ENCODE measurements around the gene KSR2. TPM values are rescaled to one million over a fixed set of nuclear protein-coding genes. Genes with fewer than 3 reads are reported as not detected.

Gene KSR2
- total RNA-seq, 2 experiments from 2014 or later, result 0.03 to 0.15 TPM

DNA sequence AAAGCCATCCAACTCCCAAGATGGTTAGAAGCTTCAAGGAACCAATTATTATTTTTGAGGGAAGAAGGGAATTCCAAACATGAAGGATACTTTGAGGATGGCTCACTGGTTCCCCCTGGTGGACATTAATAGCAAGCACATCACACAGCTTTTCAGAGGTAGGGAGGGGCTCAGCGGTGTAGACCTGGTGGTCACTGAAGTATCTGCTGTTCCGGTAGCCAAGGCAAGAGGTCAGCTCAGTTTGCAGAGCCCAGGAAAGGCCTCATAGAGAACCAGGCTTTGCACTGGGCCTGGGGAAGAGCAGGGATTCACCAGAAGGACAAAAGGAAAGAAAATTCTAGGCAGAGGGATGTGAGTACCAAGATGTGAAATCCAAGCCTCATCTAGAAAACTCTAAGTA is 118.7 kb downstream of the KSR2 start:
- no peak overlapping the region for H3K27ac ChIP-seq (ENCODE audit: low read depth, low read length, poor library complexity, severe bottlenecking)
- no peak overlapping the region for H3K4me3 ChIP-seq (ENCODE audit: low read depth, low read length, poor library complexity, severe bottlenecking)
- H4K20me1 ChIP-seq (ENCODE audit: insufficient read depth, low read length), result no peaks in the 10 kb centered on the region
- no peaks in the 10 kb centered on the region for H3K36me3 ChIP-seq (ENCODE audit: insufficient read depth, low read length)
- POLR2A ChIA-PET, result no interaction called here
- H3K9me2 ChIP-seq (ENCODE audit: insufficient read depth, low read length), result no peaks in the 10 kb centered on the region
- no peaks in the 10 kb centered on the region for H3K9me3 ChIP-seq (ENCODE audit: low read length)
- no TSS peak for BruUV-seq (replicated peaks)
- intact Hi-C loops (cut with micrococcal nuclease; ENCODE audit: unreplicated experiment), result no loop called here
- H3K4me1 ChIP-seq (ENCODE audit: insufficient read depth, low read length, poor library complexity, severe bottlenecking), result no peaks in the 10 kb centered on the region
- TF ChIP-seq, protein P1, sequence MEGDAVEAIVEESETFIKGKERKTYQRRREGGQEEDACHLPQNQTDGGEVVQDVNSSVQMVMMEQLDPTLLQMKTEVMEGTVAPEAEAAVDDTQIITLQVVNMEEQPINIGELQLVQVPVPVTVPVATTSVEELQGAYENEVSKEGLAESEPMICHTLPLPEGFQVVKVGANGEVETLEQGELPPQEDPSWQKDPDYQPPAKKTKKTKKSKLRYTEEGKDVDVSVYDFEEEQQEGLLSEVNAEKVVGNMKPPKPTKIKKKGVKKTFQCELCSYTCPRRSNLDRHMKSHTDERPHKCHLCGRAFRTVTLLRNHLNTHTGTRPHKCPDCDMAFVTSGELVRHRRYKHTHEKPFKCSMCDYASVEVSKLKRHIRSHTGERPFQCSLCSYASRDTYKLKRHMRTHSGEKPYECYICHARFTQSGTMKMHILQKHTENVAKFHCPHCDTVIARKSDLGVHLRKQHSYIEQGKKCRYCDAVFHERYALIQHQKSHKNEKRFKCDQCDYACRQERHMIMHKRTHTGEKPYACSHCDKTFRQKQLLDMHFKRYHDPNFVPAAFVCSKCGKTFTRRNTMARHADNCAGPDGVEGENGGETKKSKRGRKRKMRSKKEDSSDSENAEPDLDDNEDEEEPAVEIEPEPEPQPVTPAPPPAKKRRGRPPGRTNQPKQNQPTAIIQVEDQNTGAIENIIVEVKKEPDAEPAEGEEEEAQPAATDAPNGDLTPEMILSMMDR (conservative IDR thresholded peaks at IDR 0.05; ENCODE audit: low read length), result peak; percentile 93
- no peak for TF ChIP-seq EZH2phosphoT487 (IDR thresholded peaks at IDR 0.05; ENCODE audit: borderline replicate concordance, low read depth, low read length)
- peak; percentile 40 for DNase-seq (ENCODE audit: low spot score)
- H2AFZ ChIP-seq (ENCODE audit: low read length), result no peak overlapping the region
- CTCF ChIA-PET (ENCODE audit: unreplicated experiment), result interaction anchor here (0.8 to 0.9 kb wide), 2 partner anchors 13 to 482 kb away, joined by 3 read pairs; no protein-coding TSS in a partner anchor
- no peaks in the 10 kb centered on the region for H3K79me2 ChIP-seq (ENCODE audit: insufficient read depth, low read depth, low read length)
- H3K4me2 ChIP-seq (ENCODE audit: low read length), result no peak overlapping the region

DNA sequence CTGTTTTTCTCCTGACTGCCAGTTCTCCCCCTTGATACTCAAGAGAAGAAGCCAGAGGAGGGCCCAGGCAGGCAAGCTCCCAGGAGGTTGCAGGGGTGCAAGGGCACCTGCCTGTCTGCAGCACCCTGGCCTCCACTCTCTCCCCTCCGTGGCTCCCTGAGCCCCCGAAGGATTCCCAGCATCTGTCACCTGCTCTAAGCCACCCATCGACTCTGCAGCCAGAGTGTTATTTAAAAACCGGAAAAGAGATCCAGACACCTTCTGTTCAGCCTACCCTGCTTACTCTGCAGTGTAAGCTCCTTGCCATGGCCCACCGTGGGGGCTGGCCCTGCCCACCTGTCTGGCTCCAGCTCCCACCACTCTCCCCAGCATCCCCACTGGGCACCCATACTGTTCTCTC is 121.4 kb downstream of the KSR2 start:
- Histone ChIP-seq H2AFZ (ENCODE audit: low read length) (no peak overlapping the region), H3K79me2 (ENCODE audit: insufficient read depth, low read depth, low read length) (no peaks in the 10 kb centered on the region), H3K4me2 (ENCODE audit: low read length) (no peak overlapping the region), H3K4me1 (ENCODE audit: insufficient read depth, low read length, poor library complexity, severe bottlenecking) (no peaks in the 10 kb centered on the region), H3K36me3 (ENCODE audit: insufficient read depth, low read length) (no peaks in the 10 kb centered on the region), H3K9me3 (ENCODE audit: low read length) (no peaks in the 10 kb centered on the region), H4K20me1 (ENCODE audit: insufficient read depth, low read length) (no peaks in the 10 kb centered on the region), H3K27ac (ENCODE audit: low read depth, low read length, poor library complexity, severe bottlenecking) (no peak overlapping the region), H3K9me2 (ENCODE audit: insufficient read depth, low read length) (no peaks in the 10 kb centered on the region), H3K4me3 (ENCODE audit: low read depth, low read length, poor library complexity, severe bottlenecking) (no peak overlapping the region)
- no peak for DNase-seq (ENCODE audit: low spot score)
- no TSS peak for BruUV-seq (replicated peaks)
- TF ChIP-seq EZH2phosphoT487 (IDR thresholded peaks at IDR 0.05; ENCODE audit: borderline replicate concordance, low read depth, low read length), result no peak
- TF ChIP-seq, protein P1 (conservative IDR thresholded peaks at IDR 0.05; ENCODE audit: low read length), result no peak
- CTCF ChIA-PET (ENCODE audit: unreplicated experiment), result no interaction called here
- POLR2A ChIA-PET, result no interaction called here
- intact Hi-C loops (cut with micrococcal nuclease; ENCODE audit: unreplicated experiment), result no loop called here

DNA sequence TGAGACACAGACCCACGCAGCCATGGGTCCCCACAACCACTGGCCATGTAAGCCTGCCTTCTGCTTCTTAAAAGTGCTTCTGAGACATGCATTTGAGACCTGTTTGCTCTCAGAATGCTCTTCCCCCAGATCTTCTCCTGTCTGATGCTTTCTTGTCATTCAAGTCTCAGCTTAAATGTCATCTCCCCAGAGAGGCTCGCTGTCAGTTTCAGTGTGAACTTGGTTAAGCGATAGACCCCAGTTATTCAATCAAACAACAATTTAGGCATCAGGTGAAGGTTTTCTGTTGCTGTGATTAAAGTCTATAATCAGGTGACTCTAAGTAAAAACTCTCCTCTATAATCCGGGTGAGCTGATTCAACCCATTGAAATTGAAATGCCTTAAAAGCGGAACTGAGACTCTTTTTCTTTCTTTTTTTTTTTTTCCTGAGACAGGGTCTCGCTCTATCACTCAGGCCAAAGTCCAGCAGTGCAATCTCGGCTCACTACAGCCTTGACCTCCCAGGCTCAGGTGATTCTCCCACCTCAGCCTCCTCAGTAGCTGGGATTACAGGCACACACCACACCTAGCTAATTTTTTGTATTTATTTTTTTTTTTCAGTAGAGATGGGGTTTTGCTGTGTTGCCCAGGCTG is 123.4 kb downstream of the KSR2 start:
- TF ChIP-seq, protein P1 (conservative IDR thresholded peaks at IDR 0.05; ENCODE audit: low read length), result no peak
- TF ChIP-seq EZH2phosphoT487 (IDR thresholded peaks at IDR 0.05; ENCODE audit: borderline replicate concordance, low read depth, low read length), result no peak
- Histone ChIP-seq H3K4me1 (ENCODE audit: insufficient read depth, low read length, poor library complexity, severe bottlenecking) (no peaks in the 10 kb centered on the region), H3K27ac (ENCODE audit: low read depth, low read length, poor library complexity, severe bottlenecking) (no peak overlapping the region), H3K36me3 (ENCODE audit: insufficient read depth, low read length) (no peaks in the 10 kb centered on the region), H3K4me3 (ENCODE audit: low read depth, low read length, poor library complexity, severe bottlenecking) (no peak overlapping the region), H3K4me2 (ENCODE audit: low read length) (0 out of 2 replicates have a peak overlapping the region, but pooled peaks have one; percentile 11), H3K79me2 (ENCODE audit: insufficient read depth, low read depth, low read length) (no peaks in the 10 kb centered on the region), H3K9me3 (ENCODE audit: low read length) (no peaks in the 10 kb centered on the region), H4K20me1 (ENCODE audit: insufficient read depth, low read length) (no peaks in the 10 kb centered on the region), H3K9me2 (ENCODE audit: insufficient read depth, low read length) (no peaks in the 10 kb centered on the region), H2AFZ (ENCODE audit: low read length) (no peak overlapping the region)
- peak; percentile 54 for DNase-seq (ENCODE audit: low spot score)
- ChIA-PET POLR2A (interaction anchor here (0.6 kb wide), 1 partner anchor 188 kb away, joined by 4 read pairs; no protein-coding TSS in a partner anchor), CTCF (ENCODE audit: unreplicated experiment) (no interaction called here)
- BruUV-seq (replicated peaks), result no TSS peak
- intact Hi-C loops (cut with micrococcal nuclease; ENCODE audit: unreplicated experiment), result no loop called here

Measured in OCI-LY7 (cell line).